ENCODE measurements around the gene MACROH2A2.
"Not testable (repeated sequence)": the region's sequence is repeated elsewhere in the genome, so short reads cannot be mapped to it uniquely, and the experiment has no call there.

MACROH2A2 gene

GRCh38 chr10:70101068-70101562, 48.5 kb downstream of the MACROH2A2 start:
- DNase-seq (ENCODE audit: low read depth, low spot score), result not testable (repeated sequence)

GRCh38 chr10:70101668-70102067, 49.0 kb downstream of the MACROH2A2 start:
- no peak for DNase-seq (ENCODE audit: low read depth, low spot score)

- peak; percentile 24 for DNase-seq (ENCODE audit: low read depth, low spot score)
These were observed 54.5 kb downstream of the MACROH2A2 start for GRCh38 chr10:70106958-70107791.

DNA sequence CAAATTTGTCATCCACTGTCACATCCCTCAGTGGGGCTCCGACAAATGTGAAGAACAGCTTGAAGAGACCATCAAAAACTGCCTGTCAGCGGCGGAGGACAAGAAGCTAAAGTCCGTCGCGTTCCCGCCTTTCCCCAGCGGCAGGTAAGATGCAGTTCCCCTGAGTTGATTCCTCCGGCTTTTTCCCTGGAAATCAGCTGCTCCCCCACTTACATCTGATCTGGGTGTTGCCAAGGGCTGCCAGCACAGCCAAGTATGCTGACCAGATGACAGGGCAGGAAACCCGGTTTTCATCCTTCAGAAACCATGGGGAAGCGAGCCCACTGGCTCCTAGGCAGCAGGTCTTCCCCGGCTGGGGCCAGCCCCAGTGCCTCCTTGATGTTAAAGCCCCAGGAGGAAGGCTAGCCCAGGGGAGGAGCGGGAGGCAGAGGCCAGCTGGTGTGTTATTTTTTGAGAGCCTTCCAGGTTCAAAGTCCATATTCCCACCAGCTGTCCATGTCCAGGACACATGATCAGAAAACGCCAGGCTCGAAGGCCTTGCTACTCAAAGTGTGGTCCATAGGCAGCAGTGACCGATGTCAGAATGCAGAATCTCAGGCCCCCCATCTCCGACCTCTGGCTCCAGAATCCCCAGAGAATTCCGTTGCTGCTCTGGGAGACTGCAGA, 56.6 kb downstream of the MACROH2A2 start:
- DNase-seq (ENCODE audit: low read depth, low spot score), result no peak

DNA sequence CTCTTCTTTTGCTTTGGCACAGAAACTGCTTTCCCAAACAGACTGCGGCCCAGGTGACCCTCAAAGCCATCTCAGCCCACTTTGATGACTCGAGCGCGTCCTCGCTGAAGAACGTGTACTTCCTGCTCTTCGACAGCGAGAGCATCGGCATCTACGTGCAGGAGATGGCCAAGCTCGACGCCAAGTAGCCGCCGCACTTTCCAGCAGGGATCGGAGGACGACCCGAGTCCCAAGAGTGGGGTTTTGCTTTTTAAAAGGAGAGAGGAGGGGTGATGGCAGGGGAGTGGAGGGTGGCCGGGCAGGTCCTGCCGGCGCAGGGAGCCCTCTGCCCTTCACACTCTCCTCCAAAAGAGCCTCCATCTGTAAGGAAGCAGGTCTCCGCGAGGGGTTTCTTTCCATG, 58.9 kb downstream of the MACROH2A2 start:
- DNase-seq (ENCODE audit: low read depth, low spot score), result no peak

GRCh38 chr10:70112071-70112470, 59.4 kb downstream of the MACROH2A2 start:
- no peak for DNase-seq (ENCODE audit: low read depth, low spot score)

- no peak for DNase-seq (ENCODE audit: low read depth, low spot score)
These were observed 62.3 kb downstream of the MACROH2A2 start for GRCh38 chr10:70114902-70115301.

DNA sequence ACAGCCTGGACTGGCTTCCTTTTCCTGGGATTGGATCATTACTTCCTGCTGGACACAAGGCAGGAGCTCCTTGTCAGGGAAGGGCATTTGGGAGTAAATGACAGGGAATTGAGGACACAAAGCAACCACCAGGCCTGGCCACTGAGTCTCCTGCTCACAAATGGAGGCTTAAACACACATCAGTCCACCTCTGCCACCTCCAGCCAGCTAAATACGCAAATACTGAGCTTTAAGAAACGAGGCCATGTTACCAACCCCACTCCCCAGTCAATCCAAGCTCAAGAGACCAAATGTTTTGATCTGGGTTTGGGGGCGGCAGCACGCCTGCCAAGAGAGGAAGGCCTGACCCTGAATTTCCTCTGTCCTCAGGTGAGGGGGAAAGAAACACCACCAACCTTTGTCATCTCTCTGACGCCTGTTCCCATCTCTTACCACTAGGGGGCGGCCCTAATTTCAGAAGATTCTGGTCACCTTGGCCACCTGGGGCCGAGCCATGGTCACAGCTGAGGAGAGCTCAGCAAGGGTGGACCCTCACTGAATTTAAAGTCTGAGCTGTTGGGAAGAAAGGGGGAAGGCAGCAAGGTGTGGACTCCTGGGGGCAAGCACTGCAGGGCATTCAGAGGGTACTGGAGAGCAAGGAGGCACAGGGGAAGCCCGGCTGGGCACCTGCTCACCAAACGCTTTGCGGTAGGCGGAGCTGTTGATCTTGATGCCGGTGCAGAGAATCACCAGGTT, 63.5 kb downstream of the MACROH2A2 start:
- peak; percentile 59 for DNase-seq (ENCODE audit: low read depth, low spot score)

GRCh38 chr10:70117646-70118045, 65.0 kb downstream of the MACROH2A2 start:
- no peak for DNase-seq (ENCODE audit: low read depth, low spot score)

DNA sequence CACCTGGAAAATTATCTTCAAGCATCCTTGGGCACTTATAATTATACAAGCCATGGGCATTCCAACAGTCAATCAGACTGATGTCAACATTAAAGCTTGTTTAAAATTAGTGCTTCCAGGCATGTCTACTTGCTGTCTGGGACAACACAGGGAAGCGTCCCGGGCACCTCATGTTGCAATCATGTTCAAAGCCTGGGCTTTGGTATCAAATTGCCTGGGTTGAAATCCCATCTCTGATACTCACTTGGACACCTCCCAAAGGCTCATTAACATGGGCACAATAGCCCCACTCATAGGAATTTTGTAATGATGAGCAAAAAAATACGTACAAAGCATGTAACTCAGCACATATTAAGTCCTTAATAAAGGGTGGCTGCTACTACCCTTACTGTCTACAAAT, 65.5 kb downstream of the MACROH2A2 start:
- no peak for DNase-seq (ENCODE audit: low read depth, low spot score)

GRCh38 chr10:70119197-70119596, 66.6 kb downstream of the MACROH2A2 start:
- DNase-seq (ENCODE audit: low read depth, low spot score), result no peak

- DNase-seq (ENCODE audit: low read depth, low spot score), result no peak
These were observed 67.0 kb downstream of the MACROH2A2 start for GRCh38 chr10:70119623-70120022.

- no peak for DNase-seq (ENCODE audit: low read depth, low spot score)
These were observed 67.8 kb downstream of the MACROH2A2 start for GRCh38 chr10:70120417-70120816.

DNA sequence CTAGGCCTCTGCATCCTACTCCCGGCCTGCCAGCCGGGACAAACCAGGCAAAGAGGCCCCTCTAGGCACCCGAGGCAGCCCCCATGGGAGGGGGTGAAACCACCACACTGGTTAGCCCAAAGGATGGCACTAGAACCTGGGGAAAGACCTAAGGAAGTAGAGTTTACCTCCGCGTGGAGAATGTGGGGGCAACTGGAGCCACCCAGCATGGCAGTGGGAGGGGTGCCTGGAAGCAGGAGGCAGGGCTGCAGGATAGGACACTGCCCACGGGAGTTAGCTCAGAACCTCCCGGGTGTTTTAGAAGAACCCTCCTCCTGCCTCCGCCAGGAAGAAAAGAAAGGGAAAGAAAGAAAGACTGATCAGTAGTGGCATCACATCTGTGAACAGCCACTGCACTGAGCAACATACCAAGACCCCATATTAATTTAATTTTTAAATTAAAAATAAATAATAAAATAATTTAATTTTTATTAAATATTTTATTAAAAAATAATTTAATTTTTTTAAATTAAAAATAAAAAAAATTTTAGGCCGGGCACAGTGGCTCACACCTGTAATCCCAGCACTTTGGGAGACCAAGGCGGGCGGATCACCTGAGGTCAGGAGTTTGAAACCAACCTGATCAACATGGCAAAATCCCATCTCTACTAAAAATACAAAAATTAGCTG, 68.8 kb downstream of the MACROH2A2 start:
- no peak for DNase-seq (ENCODE audit: low read depth, low spot score)

DNA sequence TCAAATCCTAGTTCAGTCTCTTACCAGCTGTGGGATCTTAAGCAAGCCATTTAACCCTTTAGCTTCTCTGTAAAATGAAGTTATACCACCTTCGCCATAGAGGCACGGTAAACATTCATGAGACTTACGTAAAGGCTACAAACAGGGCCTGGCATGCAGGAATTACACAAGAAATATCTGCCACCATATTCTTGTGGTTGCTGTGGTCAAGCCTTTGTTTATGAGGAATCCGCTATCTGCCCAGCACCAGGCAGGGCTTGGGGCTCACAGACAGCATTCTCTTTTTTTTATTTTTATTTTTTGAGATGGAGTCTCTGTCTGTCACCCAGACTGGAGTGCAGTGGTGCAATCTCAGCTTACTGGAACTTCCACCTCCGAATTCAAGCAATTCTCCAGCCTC, 70.1 kb downstream of the MACROH2A2 start:
- DNase-seq (ENCODE audit: low read depth, low spot score), result peak; percentile 62

DNA sequence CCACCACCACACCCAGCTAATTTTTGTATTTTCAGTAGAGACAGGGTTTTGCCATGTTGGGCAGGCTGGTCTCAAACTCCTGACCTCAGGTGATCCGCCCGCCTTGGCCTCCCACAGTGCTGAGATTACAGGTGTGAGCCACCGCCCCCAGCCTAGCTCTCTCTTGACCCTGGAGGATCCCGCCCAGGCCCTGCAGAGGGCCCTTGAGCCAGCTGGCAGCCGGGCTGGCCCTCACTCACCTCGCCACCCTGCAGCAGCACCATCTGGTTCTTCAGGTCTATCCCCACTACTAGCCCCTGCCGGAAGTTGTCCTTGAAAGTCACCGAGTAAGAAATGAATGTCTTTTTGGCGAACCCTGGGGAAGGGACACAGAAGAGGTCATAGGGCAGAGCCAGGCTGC, 70.5 kb downstream of the MACROH2A2 start:
- DNase-seq (ENCODE audit: low read depth, low spot score), result not testable (repeated sequence)

GRCh38 chr10:70123817-70124216, 71.2 kb downstream of the MACROH2A2 start:
- no peak for DNase-seq (ENCODE audit: low read depth, low spot score)

GRCh38 chr10:70124415-70124814, 71.8 kb downstream of the MACROH2A2 start:
- no peak for DNase-seq (ENCODE audit: low read depth, low spot score)

GRCh38 chr10:70124918-70125317, 72.3 kb downstream of the MACROH2A2 start:
- DNase-seq (ENCODE audit: low read depth, low spot score), result no peak

DNA sequence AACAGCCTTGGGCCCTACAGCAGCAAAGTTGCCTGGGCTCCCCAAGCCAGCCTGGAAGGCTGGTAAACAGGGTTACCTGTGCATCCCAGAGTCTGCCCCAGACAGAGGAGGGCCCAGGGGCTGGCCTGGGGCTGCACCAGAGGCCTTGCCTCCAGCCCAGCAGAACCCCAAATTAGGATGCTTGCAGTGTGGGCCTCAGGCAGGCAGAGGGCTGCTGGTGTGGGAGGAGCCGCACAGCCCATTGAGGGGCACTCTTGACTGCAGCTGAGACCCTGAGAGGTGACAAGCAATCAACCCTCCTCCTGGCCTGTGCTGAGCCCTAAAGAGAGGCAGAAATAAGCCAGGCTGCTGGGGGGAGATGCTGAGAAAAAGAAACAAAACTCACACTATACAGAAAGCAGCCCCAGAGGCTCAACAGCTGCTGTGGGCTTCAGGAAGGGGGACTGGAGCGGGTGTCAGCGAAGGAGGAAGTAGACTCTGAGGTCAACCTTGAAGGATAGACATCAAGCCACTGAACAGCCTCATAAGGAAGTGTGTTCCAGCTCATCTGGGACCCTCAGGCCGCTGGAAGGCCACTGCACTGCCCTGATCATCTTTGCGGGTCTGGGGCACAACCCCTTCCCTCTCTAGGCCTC, 73.4 kb downstream of the MACROH2A2 start:
- no peak for DNase-seq (ENCODE audit: low read depth, low spot score)

GRCh38 chr10:70126700-70127395, 74.2 kb downstream of the MACROH2A2 start:
- DNase-seq (ENCODE audit: low read depth, low spot score), result no peak

Measured in astrocyte of the hippocampus (primary cell).